Endodermal cell (in vitro differentiated cells): ENCODE data around the gene PLCB1. TPM values are rescaled to one million over a fixed set of nuclear protein-coding genes. Genes with fewer than 3 reads are reported as not detected.

Experiments
- DNase-seq: peaks from one replicate; pipeline ENCODE4 v3.0.0-alpha.2; 2017
- H3K27ac ChIP-seq: 2 replicates; pipeline ENCODE4 v1.5.1; 2013; ENCODE audit warnings: mild to moderate bottlenecking, low read depth, low read length, moderate library complexity
- H3K27me3 ChIP-seq: 2 replicates; pipeline ENCODE4 v1.6.1; 2013; ENCODE audit warnings: mild to moderate bottlenecking, low read length, moderate library complexity; ENCODE audit not compliant: insufficient read depth, control insufficient read depth, poor library complexity, severe bottlenecking
- H3K36me3 ChIP-seq: 2 replicates; pipeline ENCODE4 v1.7.0; 2013; ENCODE audit warnings: mild to moderate bottlenecking, low read length, moderate library complexity; ENCODE audit not compliant: control insufficient read depth, insufficient read depth
- H3K4me1 ChIP-seq: one replicate; pipeline ENCODE4 v1.7.0; 2013; ENCODE audit warnings: low read length; ENCODE audit not compliant: control insufficient read depth, insufficient read depth
- H3K4me3 ChIP-seq: 2 replicates; pipeline ENCODE4 v1.5.1; 2013; ENCODE audit warnings: mild to moderate bottlenecking, low read length, moderate library complexity
- H3K9ac ChIP-seq: 2 replicates; pipeline ENCODE4 v1.6.1; 2013; ENCODE audit warnings: mild to moderate bottlenecking, low read length, moderate library complexity; ENCODE audit not compliant: poor library complexity, severe bottlenecking; ENCODE audit errors: extremely low read depth
- H3K9me3 ChIP-seq: 2 replicates; pipeline ENCODE4 v1.6.1; 2013; ENCODE audit warnings: mild to moderate bottlenecking, low read length, moderate library complexity; ENCODE audit not compliant: control insufficient read depth
- H3K27ac Mint-ChIP-seq: 2 replicates; pipeline ENCODE4 v1.8.0; 2020; ENCODE audit warnings: mixed read lengths
- H3K27me3 Mint-ChIP-seq: 2 replicates; pipeline ENCODE4 v1.8.0; 2021; ENCODE audit warnings: mild to moderate bottlenecking, mixed read lengths; ENCODE audit not compliant: insufficient read depth
- H3K36me3 Mint-ChIP-seq: 2 replicates; pipeline ENCODE4 v1.8.0; 2020; ENCODE audit warnings: low read depth, mixed read lengths
- H3K4me1 Mint-ChIP-seq: 2 replicates; pipeline ENCODE4 v1.8.0; 2020; ENCODE audit warnings: mixed read lengths
- H3K4me3 Mint-ChIP-seq: 2 replicates; pipeline ENCODE4 v1.8.0; 2020; ENCODE audit warnings: mild to moderate bottlenecking, moderate library complexity, mixed read lengths
- H3K9me3 Mint-ChIP-seq: 2 replicates; pipeline ENCODE4 v1.8.0; 2020; ENCODE audit warnings: mild to moderate bottlenecking, mixed read lengths
- CTCF ChIP-seq: fragments of 200-600 bp; sonication (generic); conservative IDR thresholded peaks from 2 replicates; pipeline ENCODE4 v1.5.0; 2021; ENCODE audit warnings: antibody characterized with exemption, mild to moderate bottlenecking
- WGBS, 2 experiments: methylation state at CpG; one replicate each; pipeline versions ENCODE4 v1.1.5 to v1.1.7; 2013; ENCODE audit warnings: missing lambda C conversion rate in 2 of 2, mixed read lengths in 1 of 2; ENCODE audit not compliant: insufficient coverage in 1 of 2, insufficient read length in 1 of 2; 5-methylcytosine and 5-hydroxymethylcytosine counted together
- total RNA-seq, 2 donors: library from RNA; stranded (reverse); fragmentation: NEBNext Ultra II Directional in 1 of 2; extraction: Animal tissue kit (Norgen Biotek cat#: 25700) in 1 of 2; gene quantifications; 2 replicates in 1 of 2; 3 replicates in 1 of 2; pipeline ENCODE4 v1.2.1, GENCODE V29; 2021

Gene PLCB1
- total RNA-seq, 2 donors from 2014 or later: 15.3 to 16.5 TPM

GRCh38 chr20:8880085-8880853, 748.2 kb downstream of the PLCB1 start:
- no peak for DNase-seq
- H3K27me3 ChIP-seq: no peaks in the 10 kb centered on the region
- H3K27ac ChIP-seq: no peak overlapping the region
- Mint-ChIP-seq H3K4me1 (no peaks in the 10 kb centered on the region), H3K27me3 (no peaks in the 10 kb centered on the region), H3K9me3 (no peaks in the 10 kb centered on the region), H3K27ac (no peak overlapping the region), H3K36me3 (no peaks in the 10 kb centered on the region), H3K4me3 (no peak overlapping the region)
- no peaks in the 10 kb centered on the region for H3K4me1 ChIP-seq
- no peaks in the 10 kb centered on the region for H3K36me3 ChIP-seq
- H3K9me3 ChIP-seq: no peaks in the 10 kb centered on the region
- 92 to 100% methylated on average over 2 to 5 of the region's 5 CpGs for WGBS, 2 experiments
- no peak overlapping the region for H3K9ac ChIP-seq
- no peak for TF ChIP-seq CTCF
- no peak overlapping the region for H3K4me3 ChIP-seq

GRCh38 chr20:8891039-8891438, 759.0 kb downstream of the PLCB1 start:
- Mint-ChIP-seq H3K27me3 (no peaks in the 10 kb centered on the region), H3K27ac (no peak overlapping the region), H3K9me3 (peaks cover 22% of the 10 kb centered on the region), H3K4me1 (no peaks in the 10 kb centered on the region), H3K36me3 (no peaks in the 10 kb centered on the region), H3K4me3 (no peak overlapping the region)
- Histone ChIP-seq H3K27me3 (no peaks in the 10 kb centered on the region), H3K9ac (no peak overlapping the region), H3K9me3 (peaks cover 13% of the 10 kb centered on the region), H3K4me3 (no peak overlapping the region), H3K36me3 (no peaks in the 10 kb centered on the region), H3K27ac (no peak overlapping the region), H3K4me1 (no peaks in the 10 kb centered on the region)
- TF ChIP-seq CTCF: no peak
- no peak for DNase-seq
- WGBS, 2 experiments: 80% methylated on average over 1 of the region's 1 CpG; no CpG with 5 or more reads in 1 of the 2 experiments

- H3K4me3 ChIP-seq: no peak overlapping the region
- H3K9me3 Mint-ChIP-seq: peaks cover 28% of the 10 kb centered on the region
- H3K27ac Mint-ChIP-seq: no peak overlapping the region
- no peaks in the 10 kb centered on the region for H3K36me3 Mint-ChIP-seq
- no peaks in the 10 kb centered on the region for H3K27me3 ChIP-seq
- H3K27me3 Mint-ChIP-seq: no peaks in the 10 kb centered on the region
- DNase-seq: no peak
- peaks cover 20% of the 10 kb centered on the region for H3K9me3 ChIP-seq
- H3K9ac ChIP-seq: no peak overlapping the region
- H3K27ac ChIP-seq: no peak overlapping the region
- no peaks in the 10 kb centered on the region for H3K4me1 ChIP-seq
- no peaks in the 10 kb centered on the region for H3K36me3 ChIP-seq
- no peaks in the 10 kb centered on the region for H3K4me1 Mint-ChIP-seq
- TF ChIP-seq CTCF: no peak
- H3K4me3 Mint-ChIP-seq: no peak overlapping the region
Measured at GRCh38 chr20:8895472-8895871, 763.4 kb downstream of the PLCB1 start.
